NCI-H446 treated with DMSO at 0.1 percent for 48 hours (cell line): Measurements from ENCODE around the gene PROCA1.

Source experiments
- DNase-seq: peaks from one replicate; lab custom pipeline; 2025; lab: John Stamatoyannopoulos, UW

Gene PROCA1, protein sequence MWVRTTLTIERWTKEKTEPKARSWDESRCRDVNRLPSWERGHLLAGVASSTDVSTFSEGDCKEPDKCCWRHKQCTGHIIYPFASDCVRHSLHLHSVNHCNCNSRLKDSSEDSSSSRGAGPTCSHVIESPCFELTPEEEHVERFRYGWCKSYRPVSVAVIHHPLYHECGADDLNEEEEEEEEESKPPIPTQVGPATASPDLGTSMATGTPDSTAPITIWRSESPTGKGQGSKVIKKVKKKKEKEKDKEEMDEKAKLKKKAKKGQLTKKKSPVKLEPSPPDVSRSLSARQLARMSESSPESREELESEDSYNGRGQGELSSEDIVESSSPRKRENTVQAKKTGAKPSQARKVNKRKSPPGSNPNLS

DNA sequence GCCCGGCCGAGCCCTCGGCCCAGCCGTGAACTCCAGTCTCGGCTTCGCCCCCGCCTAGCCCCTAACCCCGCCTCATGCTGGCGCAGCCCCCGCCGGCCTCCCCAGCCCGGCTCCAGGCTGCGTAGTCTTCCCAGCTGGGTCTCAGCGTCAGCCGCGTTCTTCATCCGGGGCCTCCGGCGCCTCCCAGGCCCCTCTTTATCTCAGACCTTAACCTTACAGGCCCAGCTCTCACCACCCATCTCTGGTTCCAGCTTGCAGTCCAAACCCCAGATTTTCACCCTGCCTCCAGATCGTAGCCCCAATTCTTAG, at the start of gene PROCA1:
TSS of gene PROCA1 (minus strand) at position 166 of the 309 bp plus-strand sequence. CDS start 228 bp downstream, outside the sequence.
- no peak for DNase-seq

DNA sequence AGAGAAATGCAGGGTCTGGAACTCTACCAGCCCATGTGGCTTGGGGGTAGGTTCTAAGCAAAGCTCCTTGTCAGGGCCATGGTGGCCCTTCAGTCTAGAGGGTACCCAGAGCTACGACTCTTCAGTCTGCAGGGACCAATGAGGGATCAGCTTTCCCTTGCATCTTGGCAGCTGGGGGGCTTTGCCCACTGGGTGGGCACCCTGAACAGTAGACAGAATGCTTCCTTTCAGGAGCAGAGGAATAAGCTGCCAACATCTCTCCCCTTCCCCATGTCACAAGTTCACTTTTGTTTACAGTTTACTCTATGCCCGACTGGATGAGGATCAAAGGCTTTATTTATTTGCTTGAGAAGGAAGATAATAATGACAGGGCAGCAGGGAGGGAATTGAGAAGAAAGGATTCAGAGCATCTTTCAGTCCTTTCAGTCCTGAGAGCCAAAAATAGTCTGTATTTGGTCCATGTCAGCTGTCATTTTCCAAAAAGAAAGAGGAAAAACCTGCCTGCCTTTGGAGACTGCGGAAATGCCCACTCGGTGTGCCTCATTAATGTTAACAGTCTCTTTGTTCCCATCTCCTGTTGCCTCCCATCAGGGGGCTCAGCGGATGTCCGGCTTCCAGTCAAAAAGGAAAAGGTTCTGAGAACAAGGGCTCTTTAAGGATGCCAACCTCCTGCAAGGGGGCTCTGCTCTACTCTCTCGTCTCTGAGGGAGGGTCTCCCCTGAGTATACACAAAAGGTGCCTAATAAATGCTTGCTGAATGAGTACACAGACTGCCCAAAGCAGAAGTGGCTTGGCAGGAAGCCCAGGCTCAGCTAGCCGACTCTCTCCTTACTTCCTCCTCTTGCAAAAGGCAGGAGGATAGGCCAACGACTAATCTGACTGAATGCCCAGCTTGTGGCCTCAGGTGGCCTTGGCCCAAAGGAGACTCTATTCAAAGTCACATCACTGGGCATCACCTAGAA, 49.2 kb upstream of the PROCA1 start:
- no peak for DNase-seq

- DNase-seq, result no peak
Measured at GRCh38 chr17:28759256-28759865, 47.7 kb upstream of the PROCA1 start.

- no peak for DNase-seq
Measured at GRCh38 chr17:28758411-28759121, 46.9 kb upstream of the PROCA1 start.

GRCh38 chr17:28756049-28756804, 44.5 kb upstream of the PROCA1 start:
- no peak for DNase-seq

GRCh38 chr17:28755486-28755885, 43.8 kb upstream of the PROCA1 start:
- DNase-seq, result no peak

DNA sequence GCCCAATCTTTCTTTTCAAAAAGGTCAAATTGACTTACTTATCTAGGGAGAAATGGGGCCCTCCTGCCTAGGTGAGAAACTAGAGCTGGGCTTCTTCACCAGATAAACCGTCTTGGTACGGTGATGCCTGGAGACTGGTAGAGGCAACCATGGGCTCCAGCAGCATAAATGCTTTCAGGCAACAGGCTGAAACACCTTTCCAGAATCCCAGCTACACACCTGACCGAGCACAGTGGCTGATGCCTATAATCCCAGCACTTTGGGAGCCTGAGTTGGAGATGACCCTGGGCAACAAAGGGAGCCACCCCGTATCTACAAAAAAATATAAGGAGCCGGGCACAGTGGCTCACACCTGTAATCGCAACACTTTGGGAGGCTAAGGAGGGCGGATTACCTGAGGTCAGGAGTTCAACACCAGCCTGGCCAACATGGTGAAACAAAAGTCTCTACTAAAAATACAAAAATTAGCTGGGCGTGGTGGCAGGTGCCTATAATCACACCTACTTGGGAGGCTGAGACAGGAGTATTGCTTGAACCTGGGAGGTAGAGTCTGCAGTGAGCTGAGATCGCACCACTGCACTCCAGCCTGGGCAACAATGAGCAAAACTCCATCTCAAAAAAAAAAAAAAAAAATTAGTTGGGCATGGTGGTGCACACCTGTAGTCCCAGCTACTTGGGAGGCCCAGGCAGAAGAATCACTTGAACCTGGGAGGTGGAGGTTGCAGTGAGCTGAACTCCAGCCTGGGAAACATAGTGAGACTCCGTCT, 40.1 kb upstream of the PROCA1 start:
- no peak for DNase-seq

DNA sequence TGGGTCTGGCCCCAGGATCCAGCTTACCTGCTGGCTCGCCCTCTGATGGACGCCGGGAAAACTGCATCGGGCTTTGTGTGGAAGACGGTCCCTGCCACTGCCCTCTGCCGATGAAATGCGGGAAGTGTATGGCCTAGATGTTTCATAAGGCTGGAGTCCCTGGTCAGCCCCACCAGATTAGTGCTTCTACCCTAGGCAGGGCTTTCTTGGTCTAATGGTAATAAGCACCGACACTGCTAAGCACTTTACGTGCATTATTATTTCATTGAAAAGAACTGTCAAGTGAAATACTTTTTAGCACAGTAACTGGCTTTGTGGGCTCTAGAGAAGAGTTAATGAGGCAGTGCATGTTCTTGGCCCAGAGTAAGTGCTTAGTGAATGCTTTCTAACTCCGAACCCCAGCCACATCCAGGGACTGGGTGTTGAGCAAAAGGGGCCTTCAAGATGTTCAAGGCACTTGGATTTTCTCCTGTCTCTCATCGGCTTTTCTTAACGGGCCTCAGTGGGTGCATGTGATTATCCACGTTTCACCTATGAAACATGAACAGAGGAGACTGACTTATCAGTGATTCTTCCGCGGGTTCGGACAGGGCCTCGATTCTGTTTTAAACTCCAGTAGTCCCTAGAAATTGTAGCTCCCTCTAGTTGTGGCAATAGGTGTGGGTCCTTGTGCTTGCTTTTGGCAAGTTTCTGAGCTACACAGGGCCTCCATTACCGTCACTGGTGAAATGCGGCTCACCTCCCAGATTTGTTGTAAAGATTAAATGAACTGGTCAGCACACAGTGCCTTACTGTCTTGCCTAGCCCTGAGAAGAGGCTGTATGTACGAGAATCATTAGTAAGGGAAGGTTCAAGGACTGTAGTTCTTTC, 38.7 kb upstream of the PROCA1 start:
- peak; percentile 71 for DNase-seq

DNA sequence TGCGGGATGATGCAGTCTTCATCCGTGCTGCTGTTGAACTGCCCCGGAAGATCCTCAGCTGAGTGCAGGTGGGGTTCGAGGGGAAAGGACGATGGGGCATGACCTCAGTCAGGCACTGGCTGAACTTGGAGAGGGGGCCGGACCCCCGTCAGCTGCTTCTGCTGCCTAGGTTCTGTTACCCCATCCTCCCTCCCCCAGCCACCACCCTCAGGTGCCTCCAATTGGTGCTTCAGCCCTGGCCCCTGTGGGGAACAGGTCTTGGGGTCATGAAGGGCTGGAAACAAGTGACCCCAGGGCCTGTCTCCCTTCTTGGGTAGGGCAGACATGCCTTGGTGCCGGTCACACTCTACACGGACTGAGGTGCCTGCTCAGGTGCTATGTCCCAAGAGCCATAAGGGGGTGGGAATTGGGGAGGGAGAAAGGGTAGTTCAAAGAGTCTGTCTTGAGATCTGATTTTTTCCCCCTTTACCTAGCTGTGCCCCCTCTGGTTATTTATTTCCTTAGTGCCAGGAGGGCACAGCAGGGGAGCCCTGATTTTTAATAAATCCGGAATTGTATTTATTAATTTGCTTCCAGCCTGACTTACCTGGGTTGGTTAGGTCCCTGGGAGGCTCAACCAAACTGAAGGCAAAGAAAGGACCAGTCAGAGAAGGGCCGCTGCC, 38.0 kb upstream of the PROCA1 start:
- DNase-seq, result no peak

- DNase-seq, result no peak
Measured at GRCh38 chr17:28748852-28749515, 37.3 kb upstream of the PROCA1 start.

GRCh38 chr17:28747801-28748750, 36.4 kb upstream of the PROCA1 start:
- DNase-seq, result no peak

DNA sequence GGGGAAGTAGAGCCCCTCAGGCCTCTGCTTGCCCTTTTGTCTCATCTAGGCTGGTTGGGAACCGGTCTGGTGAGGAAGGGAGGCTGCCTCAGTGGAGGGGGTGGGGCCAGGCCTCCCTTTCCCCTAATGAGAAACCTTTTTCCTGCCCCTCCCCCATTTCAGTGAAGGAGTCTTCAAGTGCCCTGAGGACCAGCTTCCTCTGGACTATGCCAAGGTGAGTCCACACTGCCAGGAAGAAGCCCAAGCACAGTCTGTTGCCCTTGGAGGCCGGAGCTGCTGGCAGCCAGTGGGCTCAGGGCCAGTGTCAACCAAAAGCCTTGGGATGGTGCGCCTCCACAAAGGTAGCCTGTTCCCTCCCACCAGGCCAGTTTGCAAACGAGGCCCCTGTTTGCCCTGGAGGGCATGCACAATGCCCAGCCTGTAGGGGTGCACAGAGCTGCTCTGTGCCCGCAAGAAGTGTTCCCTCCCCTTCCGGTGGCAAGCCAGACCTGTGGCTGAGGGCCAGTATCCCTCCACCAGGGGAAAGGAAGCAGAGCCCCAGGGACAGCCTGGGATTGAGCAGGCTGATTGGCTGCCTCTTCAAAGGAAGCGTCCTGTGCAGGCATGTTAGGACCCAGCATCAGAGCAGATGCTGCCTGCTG, 35.5 kb upstream of the PROCA1 start:
- DNase-seq, result no peak

GRCh38 chr17:28746611-28747050, 34.9 kb upstream of the PROCA1 start:
- peak; percentile 15 for DNase-seq

GRCh38 chr17:28745786-28746411, 34.2 kb upstream of the PROCA1 start:
- DNase-seq, result no peak

DNA sequence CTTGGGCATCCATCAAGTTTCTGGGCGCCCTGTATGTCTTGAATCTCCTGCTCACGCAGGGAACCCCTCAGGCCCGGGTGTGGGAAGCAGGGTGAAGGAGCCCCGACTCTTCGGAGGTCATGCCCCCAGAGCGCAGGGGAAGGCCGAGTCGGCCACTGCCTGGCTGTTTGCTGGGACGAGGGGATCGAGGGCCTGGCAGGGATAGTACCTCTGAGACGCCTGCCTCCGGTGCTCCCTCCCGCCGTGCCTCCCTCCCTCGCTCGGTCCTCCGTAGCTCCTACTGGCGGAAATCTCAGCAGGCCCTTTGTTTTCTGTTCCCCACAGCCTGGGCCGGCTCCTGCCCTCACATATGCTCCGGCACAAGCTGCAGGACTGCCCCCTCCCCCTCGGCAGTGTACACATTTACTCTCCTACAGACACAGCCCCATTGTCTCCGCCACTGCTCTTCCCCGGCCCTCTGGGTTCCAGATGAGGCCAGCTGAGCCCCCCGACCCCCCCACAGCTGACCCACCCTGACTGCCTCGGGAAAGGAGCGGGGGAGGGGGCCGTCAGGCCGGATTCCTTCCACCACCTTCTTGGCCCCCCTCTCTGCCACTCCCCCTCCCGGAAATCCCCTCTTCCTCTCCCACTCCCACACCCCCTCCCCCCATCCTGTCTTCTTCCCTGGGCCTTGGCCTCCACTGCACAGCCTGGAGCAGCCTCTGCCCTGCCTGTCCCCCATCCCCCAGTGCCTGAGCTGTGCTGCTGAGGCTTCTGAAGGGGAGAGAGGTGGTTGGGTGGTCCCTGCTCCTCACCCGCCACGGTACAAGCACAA, 33.5 kb upstream of the PROCA1 start:
- DNase-seq, result no peak
